GM12874 (cell line): ENCODE measurements around the gene INSC.
A peak's percentile ranks its signal among the peaks of the same experiment; 100 is the strongest.

Experiments
- TF ChIP-seq, protein P1 (sequence below): IDR thresholded peaks from 2 replicates; pipeline ENCODE4 v1.5.1; 2011; ENCODE audit warnings: low read depth, mild to moderate bottlenecking, control low read depth, low read length, moderate library complexity; ENCODE audit not compliant: insufficient read depth

INSC gene, protein sequence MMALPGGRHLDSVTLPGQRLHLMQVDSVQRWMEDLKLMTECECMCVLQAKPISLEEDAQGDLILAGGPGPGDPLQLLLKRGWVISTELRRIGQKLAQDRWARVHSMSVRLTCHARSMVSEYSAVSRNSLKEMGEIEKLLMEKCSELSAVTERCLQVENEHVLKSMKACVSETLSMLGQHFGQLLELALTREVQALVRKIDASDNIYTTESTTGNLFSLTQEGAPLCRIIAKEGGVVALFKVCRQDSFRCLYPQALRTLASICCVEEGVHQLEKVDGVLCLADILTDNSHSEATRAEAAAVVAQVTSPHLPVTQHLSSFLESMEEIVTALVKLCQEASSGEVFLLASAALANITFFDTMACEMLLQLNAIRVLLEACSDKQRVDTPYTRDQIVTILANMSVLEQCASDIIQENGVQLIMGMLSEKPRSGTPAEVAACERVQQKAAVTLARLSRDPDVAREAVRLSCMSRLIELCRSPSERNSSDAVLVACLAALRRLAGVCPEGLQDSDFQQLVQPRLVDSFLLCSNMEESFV

DNA sequence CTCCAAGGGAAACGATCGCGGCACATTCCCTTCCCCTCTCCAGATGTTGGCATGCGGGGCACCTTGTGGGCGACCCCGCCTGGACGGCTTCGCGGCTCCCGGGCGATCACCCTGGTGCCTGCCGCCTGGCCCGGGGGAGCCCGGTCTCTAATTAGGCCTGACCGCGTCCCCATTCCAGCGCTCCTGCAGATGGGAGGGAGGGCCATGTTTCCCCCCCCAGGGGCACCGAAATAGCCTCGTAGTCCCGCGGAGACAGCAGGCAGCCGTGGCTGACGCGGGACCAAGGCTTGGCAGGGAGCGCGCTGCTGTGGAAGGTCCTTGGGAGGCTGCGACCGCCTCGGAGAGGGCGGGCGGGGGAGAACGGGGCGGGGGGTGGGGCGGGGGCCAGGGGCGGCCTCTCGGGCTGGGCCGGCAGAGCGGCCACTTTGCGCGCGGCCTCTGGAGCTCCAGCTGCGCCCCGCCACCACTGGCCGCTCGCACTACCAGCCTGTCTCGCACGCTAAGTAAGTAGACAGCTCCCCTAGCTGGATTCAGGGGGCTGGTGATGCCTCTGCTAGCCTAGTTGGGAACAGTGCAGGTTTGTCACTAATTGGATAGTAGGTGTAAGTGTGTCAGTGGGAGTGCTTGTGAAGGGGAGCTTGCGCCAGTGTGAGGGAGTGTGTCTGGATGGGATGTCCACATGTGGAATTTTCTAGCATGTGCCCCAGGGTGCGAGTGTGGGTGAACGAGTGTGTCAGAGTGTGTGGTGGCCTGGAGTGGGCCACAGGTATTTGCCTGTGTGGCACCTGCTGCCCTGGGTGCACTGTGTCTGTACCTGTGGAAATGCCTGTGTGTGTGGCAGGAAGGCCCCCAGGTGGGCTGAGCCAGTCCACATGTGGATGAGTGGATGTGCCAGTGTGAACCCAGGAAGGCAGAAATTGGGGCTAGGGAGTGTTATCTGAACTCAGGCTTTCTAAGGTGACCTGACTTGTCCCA, at the start of gene INSC:
Gene INSC (plus strand): TSS at position 423 of the 975 bp plus-strand sequence. CDS start 34,252 bp downstream, outside the sequence.
- TF ChIP-seq, protein P1, sequence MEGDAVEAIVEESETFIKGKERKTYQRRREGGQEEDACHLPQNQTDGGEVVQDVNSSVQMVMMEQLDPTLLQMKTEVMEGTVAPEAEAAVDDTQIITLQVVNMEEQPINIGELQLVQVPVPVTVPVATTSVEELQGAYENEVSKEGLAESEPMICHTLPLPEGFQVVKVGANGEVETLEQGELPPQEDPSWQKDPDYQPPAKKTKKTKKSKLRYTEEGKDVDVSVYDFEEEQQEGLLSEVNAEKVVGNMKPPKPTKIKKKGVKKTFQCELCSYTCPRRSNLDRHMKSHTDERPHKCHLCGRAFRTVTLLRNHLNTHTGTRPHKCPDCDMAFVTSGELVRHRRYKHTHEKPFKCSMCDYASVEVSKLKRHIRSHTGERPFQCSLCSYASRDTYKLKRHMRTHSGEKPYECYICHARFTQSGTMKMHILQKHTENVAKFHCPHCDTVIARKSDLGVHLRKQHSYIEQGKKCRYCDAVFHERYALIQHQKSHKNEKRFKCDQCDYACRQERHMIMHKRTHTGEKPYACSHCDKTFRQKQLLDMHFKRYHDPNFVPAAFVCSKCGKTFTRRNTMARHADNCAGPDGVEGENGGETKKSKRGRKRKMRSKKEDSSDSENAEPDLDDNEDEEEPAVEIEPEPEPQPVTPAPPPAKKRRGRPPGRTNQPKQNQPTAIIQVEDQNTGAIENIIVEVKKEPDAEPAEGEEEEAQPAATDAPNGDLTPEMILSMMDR = no peak

DNA sequence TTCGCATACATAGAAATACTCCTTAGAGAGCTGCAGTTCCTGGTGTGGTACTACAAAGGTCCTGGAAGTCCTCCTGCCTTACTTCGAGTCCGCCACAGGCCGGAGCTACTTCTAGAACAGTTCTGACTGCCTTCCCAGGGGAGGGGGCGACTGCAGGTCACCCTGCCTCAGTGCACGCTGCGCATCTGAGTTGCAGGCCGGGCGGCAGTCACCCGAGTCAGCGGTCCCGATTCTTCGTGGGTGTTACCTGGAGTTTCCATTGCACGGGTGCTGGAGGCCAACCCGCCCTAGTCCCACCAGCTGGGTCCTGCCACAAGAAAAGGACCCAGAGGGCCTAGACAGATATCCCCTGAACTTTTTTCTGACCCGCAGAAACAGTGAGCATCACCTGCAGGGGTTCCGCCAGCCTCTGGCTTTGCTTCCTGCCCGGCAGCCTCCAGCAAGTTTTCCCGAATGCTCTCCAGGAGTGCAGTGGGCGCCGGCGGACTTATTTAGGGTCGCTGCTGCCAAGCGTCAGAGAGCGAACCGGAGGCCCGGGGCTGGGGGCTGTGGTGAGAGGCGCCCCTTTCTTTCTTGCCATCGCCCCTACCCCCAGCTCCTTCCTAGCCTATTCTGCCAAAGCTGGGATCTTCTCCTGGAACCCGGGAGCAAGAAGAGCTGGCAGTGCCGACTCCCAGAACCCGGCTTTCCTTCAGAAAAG, 43.0 kb upstream of the INSC start:
- TF ChIP-seq, protein P1 = no peak

DNA sequence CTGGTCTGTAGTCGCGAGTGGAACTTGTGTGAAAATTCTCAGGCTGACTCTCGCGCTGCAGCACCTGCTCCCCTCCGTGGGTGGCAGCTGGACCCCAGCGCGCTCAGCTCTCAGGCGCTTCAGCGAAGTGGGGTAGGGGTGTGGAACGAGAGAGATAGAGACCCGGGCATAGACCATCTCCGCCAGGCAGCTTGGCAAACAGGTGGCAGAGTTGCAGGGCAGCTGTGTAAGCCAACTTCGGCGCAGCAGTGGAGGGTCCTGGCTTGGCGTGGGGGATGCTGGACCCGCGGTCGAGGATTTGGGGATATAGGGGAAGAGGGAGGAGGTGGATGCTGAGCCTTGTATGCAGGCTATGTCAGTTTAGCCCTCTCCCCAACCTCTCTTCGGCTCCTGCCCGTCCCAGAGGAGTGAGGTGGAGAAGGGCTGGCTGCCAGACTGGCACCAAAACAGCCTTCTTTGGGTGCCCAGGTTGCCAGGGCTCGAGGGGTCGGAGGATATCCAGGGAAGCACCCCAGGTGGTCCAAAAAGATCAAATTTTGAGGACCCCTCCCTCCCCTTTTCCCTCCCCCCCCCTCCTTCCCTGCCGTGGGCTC, 42.1 kb upstream of the INSC start:
- TF ChIP-seq, protein P1 = no peak

DNA sequence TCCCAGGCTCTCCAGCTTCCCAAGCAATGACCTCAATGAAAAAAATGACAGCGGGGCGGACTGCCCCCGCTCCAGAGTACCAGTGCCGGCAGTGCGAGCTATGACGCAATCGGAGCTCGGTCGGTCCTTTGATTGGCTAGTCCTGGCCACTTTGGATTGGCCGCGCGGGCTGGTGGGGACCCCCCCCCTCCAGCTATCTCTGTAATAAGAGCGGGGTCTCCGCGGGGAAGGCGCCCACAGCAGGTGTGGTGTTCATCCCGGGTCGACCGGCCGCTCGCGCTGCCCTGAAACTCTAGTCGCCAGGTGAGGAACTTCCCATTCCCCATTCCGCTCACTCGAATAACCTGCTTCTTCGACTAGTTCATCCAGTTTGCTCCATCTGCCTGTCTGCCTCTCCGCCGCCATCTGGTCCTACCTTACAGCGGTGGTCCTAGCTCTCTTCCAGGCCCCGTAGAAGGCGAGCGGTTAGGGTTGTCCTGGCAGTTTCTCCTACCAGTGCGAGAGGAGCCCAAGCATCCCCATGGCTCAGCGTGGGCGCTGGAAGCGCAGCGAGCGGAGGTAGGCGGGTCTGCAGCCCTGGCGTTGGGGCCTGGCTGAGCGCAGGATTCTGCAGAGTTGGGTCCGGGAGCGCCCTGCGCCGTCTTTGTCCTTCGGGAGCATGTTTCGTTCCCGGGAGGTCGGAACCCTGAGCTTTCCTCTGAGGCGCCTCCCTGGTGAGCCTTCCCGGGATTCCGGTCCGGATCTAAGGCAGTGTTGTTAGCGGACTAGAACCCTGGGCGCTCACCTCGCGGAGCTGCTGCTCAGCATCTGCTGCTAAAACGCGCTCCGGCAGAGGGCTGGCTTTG, 41.1 kb upstream of the INSC start, which contains the start of gene CALCB:
Gene CALCB (plus strand): TSS at position 233 of the 845 bp plus-strand sequence. CDS start 1,126 bp downstream, outside the sequence.
- TF ChIP-seq, protein P1 = no peak

DNA sequence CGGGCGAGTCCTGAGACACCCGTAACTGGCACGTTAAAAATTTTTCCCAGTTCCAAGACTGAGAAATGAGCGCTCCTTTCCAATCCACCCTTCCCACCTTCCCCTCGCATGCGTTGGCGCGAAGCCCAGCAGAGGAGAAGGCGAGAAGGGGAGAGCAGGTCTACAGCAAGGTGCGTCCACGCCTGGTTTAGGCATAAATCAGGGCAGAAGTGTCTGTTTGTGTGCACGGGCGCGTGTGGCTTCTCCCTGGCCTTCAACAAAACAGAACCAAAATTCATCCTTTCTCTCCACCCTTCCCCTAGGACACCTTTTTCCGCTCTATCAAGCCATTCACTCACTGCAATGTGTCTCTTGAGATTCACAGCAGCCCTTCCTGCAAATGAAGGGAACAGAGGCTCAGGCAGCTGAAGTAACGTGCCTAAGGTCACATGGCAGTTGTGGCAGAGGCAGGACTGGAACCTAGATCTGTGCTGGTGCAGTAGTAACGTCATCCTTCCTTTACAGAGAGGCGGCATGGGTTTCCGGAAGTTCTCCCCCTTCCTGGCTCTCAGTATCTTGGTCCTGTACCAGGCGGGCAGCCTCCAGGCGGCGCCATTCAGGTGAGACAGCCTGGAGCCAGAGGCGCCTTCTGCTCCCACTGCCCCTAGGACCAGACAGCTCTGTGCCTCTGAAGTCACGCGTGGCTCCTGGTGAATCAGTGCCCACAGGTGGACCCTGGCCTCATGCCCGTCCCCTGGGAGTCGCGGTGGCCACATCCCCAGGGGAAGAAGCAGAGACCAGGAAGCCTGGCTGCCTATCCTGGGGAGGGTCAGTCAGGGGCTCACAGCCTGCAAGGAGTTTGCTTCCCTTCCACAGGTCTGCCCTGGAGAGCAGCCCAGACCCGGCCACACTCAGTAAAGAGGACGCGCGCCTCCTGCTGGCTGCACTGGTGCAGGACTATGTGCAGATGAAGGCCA, 40.2 kb upstream of the INSC start:
- TF ChIP-seq, protein P1 = peak; percentile 88
